ENCODE results near the gene CORT.

The CORT gene

DNA sequence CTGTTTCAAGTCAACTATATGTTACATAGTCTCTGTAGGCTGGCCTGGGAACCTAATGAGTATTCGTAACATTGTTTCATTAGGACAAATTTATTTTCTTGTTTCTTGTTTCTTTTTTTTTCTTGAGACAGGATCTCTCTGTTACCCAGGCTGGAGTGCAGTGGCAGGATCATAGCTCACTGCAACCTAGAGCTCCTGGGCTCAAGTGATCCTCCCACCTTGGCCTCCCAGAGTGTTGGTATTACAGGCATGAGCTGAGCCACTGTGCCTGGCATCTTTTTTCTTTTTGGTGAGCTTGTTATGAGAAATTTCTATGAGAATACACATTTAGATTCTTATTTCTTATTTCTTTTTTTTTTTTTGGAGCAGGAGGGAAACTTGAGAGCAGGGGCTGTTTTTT lies 12.8 kb upstream of the CORT start:
- Histone ChIP-seq H4K12ac (ENCODE audit: low read depth, low read length) (no peak overlapping the region), H2BK12ac (ENCODE audit: low read length) (no peak overlapping the region), H3K9me3 (ENCODE audit: insufficient read depth, low read depth, low read length) (no peaks in the 10 kb centered on the region), H4K91ac (ENCODE audit: low read depth, low read length) (no peak overlapping the region), H3K27me3 (ENCODE audit: insufficient read depth, low read length) (no peaks in the 10 kb centered on the region), H2AFZ (ENCODE audit: insufficient read depth, low read length, poor library complexity) (no peak overlapping the region), H2AK5ac (ENCODE audit: low read length) (no peak overlapping the region), H3K4me2 (ENCODE audit: low read length) (no peak overlapping the region), H3K79me2 (ENCODE audit: control insufficient read depth, insufficient read depth, low read length, poor library complexity) (no peaks in the 10 kb centered on the region), H3K23ac (ENCODE audit: low read length) (no peak overlapping the region), H3K4ac (ENCODE audit: low read depth, low read length) (no peak overlapping the region), H2BK5ac (ENCODE audit: low read depth, low read length, poor library complexity) (no peak overlapping the region), H3K18ac (ENCODE audit: low read length) (no peak overlapping the region), H3K4me3 (ENCODE audit: low read depth, low read length) (no peak overlapping the region), H2BK120ac (ENCODE audit: insufficient read depth, low read length, poor library complexity) (no peak overlapping the region), H3K36me3 (ENCODE audit: control insufficient read depth in 1 of 2, insufficient read depth in 2 of 2, low read length in 2 of 2) (peaks cover 0 to 2% of the 10 kb centered on the region in 2 experiments), H3K79me1 (ENCODE audit: low read length) (no peaks in the 10 kb centered on the region), H4K8ac (ENCODE audit: low read depth, low read length) (no peak overlapping the region), H3K14ac (ENCODE audit: low read length) (no peak overlapping the region), H3K4me1 (ENCODE audit: control insufficient read depth in 1 of 2, insufficient read depth in 2 of 2, low read length in 2 of 2) (peaks cover 3 to 4% of the 10 kb centered on the region in 2 experiments), H3K27ac (ENCODE audit: low read depth, low read length) (no peak overlapping the region), H3K9ac (ENCODE audit: low read length) (no peak overlapping the region)
- WGBS (ENCODE audit: extremely low coverage, insufficient coverage, insufficient read length), result no CpG with 5 or more reads among the region's 1 CpG
- DNase-seq, result no peak

DNA sequence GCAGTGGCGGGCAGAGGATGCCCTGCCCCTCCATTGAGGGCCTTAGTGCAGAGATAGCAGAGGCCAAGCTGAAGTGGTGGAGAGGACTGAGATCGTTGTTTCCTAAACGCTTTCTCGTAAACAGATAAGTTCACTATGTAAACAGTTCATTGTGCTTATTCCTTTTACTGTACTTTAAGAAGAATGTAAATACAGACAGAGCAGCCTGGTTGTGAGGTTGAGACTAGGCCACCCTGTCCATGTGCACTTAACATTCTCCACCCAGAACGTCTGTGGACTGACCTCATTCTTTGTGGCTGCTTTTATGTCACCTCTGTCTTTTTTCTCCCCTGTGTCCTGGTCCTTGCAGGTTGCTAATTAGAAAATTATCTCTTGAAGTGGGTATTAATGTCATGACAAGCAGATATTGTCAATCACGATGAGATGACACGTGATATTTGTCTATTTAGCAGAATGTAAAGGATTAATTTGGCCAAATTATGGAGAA lies 11.1 kb upstream of the CORT start:
- H3K79me1 ChIP-seq (ENCODE audit: low read length), result no peaks in the 10 kb centered on the region
- H3K36me3 ChIP-seq (ENCODE audit: control insufficient read depth in 1 of 2, insufficient read depth in 2 of 2, low read length in 2 of 2), result peaks cover 0 to 2% of the 10 kb centered on the region in 2 experiments
- H2AFZ ChIP-seq (ENCODE audit: insufficient read depth, low read length, poor library complexity), result no peak overlapping the region
- H3K4me3 ChIP-seq (ENCODE audit: low read depth, low read length), result no peak overlapping the region
- no peak overlapping the region for H4K8ac ChIP-seq (ENCODE audit: low read depth, low read length)
- H2BK12ac ChIP-seq (ENCODE audit: low read length), result no peak overlapping the region
- H3K9me3 ChIP-seq (ENCODE audit: insufficient read depth, low read depth, low read length), result no peaks in the 10 kb centered on the region
- peaks cover 3 to 4% of the 10 kb centered on the region in 2 experiments for H3K4me1 ChIP-seq (ENCODE audit: control insufficient read depth in 1 of 2, insufficient read depth in 2 of 2, low read length in 2 of 2)
- H3K18ac ChIP-seq (ENCODE audit: low read length), result no peak overlapping the region
- no CpG with 5 or more reads among the region's 7 CpGs for WGBS (ENCODE audit: extremely low coverage, insufficient coverage, insufficient read length)
- no peak overlapping the region for H3K27ac ChIP-seq (ENCODE audit: low read depth, low read length)
- H3K23ac ChIP-seq (ENCODE audit: low read length), result no peak overlapping the region
- H2AK5ac ChIP-seq (ENCODE audit: low read length), result no peak overlapping the region
- no peak overlapping the region for H2BK5ac ChIP-seq (ENCODE audit: low read depth, low read length, poor library complexity)
- H4K12ac ChIP-seq (ENCODE audit: low read depth, low read length), result no peak overlapping the region
- DNase-seq, result no peak
- H4K91ac ChIP-seq (ENCODE audit: low read depth, low read length), result no peak overlapping the region
- no peaks in the 10 kb centered on the region for H3K79me2 ChIP-seq (ENCODE audit: control insufficient read depth, insufficient read depth, low read length, poor library complexity)
- no peak overlapping the region for H2BK120ac ChIP-seq (ENCODE audit: insufficient read depth, low read length, poor library complexity)
- no peaks in the 10 kb centered on the region for H3K27me3 ChIP-seq (ENCODE audit: insufficient read depth, low read length)
- H3K4ac ChIP-seq (ENCODE audit: low read depth, low read length), result no peak overlapping the region
- H3K14ac ChIP-seq (ENCODE audit: low read length), result no peak overlapping the region
- H3K4me2 ChIP-seq (ENCODE audit: low read length), result no peak overlapping the region
- no peak overlapping the region for H3K9ac ChIP-seq (ENCODE audit: low read length)

DNA sequence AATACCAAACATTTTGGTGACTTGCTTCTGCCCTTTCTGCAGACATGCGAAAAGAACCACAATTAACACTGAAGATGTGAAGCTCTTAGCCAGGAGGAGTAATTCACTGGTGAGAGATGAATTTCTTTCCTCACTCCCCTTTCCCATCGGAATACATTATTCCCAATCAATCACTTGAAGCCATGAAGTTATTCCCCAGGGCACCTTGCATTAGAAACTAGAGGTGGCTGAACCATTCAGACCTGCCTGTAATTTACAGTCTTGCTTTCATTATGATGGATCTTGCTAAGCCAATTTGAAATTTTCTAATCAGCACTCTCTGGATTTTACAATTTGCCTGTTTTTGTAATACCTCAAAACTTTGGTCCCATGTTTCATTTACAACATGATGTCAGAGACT lies 9.5 kb upstream of the CORT start:
- Histone ChIP-seq H3K27me3 (ENCODE audit: insufficient read depth, low read length) (no peaks in the 10 kb centered on the region), H3K14ac (ENCODE audit: low read length) (no peak overlapping the region), H4K8ac (ENCODE audit: low read depth, low read length) (no peak overlapping the region), H4K91ac (ENCODE audit: low read depth, low read length) (no peak overlapping the region), H3K4ac (ENCODE audit: low read depth, low read length) (no peak overlapping the region), H3K79me2 (ENCODE audit: control insufficient read depth, insufficient read depth, low read length, poor library complexity) (no peaks in the 10 kb centered on the region), H3K79me1 (ENCODE audit: low read length) (no peaks in the 10 kb centered on the region), H3K9me3 (ENCODE audit: insufficient read depth, low read depth, low read length) (no peaks in the 10 kb centered on the region), H3K4me3 (ENCODE audit: low read depth, low read length) (no peak overlapping the region), H2BK120ac (ENCODE audit: insufficient read depth, low read length, poor library complexity) (no peak overlapping the region), H3K27ac (ENCODE audit: low read depth, low read length) (no peak overlapping the region), H3K9ac (ENCODE audit: low read length) (no peak overlapping the region), H2BK5ac (ENCODE audit: low read depth, low read length, poor library complexity) (no peak overlapping the region), H3K4me2 (ENCODE audit: low read length) (no peak overlapping the region), H3K36me3 (ENCODE audit: control insufficient read depth in 1 of 2, insufficient read depth in 2 of 2, low read length in 2 of 2) (peaks cover 0 to 2% of the 10 kb centered on the region in 2 experiments), H3K23ac (ENCODE audit: low read length) (no peak overlapping the region), H3K18ac (ENCODE audit: low read length) (no peak overlapping the region), H2BK12ac (ENCODE audit: low read length) (no peak overlapping the region), H2AK5ac (ENCODE audit: low read length) (no peak overlapping the region), H3K4me1 (ENCODE audit: control insufficient read depth in 1 of 2, insufficient read depth in 2 of 2, low read length in 2 of 2) (peaks cover 3 to 4% of the 10 kb centered on the region in 2 experiments), H4K12ac (ENCODE audit: low read depth, low read length) (no peak overlapping the region), H2AFZ (ENCODE audit: insufficient read depth, low read length, poor library complexity) (no peak overlapping the region)
- no CpG with 5 or more reads among the region's 2 CpGs for WGBS (ENCODE audit: extremely low coverage, insufficient coverage, insufficient read length)
- no peak for DNase-seq

DNA sequence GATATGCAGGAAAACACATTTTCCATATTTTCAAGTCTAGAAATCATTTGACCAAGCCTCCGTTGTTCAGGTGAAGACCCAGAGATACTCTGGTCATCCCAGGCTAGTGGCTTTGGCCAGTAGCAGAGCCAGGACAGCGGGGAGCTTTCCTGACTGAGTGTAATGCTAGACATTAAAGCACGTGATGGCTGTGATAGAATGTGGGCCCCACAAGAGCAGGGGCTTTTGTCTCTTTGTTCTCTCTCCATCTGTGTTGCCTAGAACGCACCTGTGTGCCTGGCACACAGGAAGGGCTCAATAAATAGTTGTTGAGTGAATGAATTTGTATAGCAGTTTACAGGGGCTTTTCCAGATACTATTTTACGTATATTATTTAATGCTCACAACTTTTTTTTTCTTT lies 9.0 kb upstream of the CORT start:
- Histone ChIP-seq H3K18ac (ENCODE audit: low read length) (no peak overlapping the region), H4K12ac (ENCODE audit: low read depth, low read length) (no peak overlapping the region), H3K4me2 (ENCODE audit: low read length) (no peak overlapping the region), H3K79me1 (ENCODE audit: low read length) (no peaks in the 10 kb centered on the region), H2AFZ (ENCODE audit: insufficient read depth, low read length, poor library complexity) (no peak overlapping the region), H3K4me1 (ENCODE audit: control insufficient read depth in 1 of 2, insufficient read depth in 2 of 2, low read length in 2 of 2) (peaks cover 3 to 4% of the 10 kb centered on the region in 2 experiments), H3K36me3 (ENCODE audit: control insufficient read depth in 1 of 2, insufficient read depth in 2 of 2, low read length in 2 of 2) (peaks cover 0 to 2% of the 10 kb centered on the region in 2 experiments), H3K4me3 (ENCODE audit: low read depth, low read length) (no peak overlapping the region), H3K27me3 (ENCODE audit: insufficient read depth, low read length) (no peaks in the 10 kb centered on the region), H3K79me2 (ENCODE audit: control insufficient read depth, insufficient read depth, low read length, poor library complexity) (no peaks in the 10 kb centered on the region), H3K23ac (ENCODE audit: low read length) (no peak overlapping the region), H2AK5ac (ENCODE audit: low read length) (no peak overlapping the region), H3K27ac (ENCODE audit: low read depth, low read length) (no peak overlapping the region), H2BK120ac (ENCODE audit: insufficient read depth, low read length, poor library complexity) (no peak overlapping the region), H2BK12ac (ENCODE audit: low read length) (no peak overlapping the region), H3K9me3 (ENCODE audit: insufficient read depth, low read depth, low read length) (no peaks in the 10 kb centered on the region), H4K8ac (ENCODE audit: low read depth, low read length) (no peak overlapping the region), H2BK5ac (ENCODE audit: low read depth, low read length, poor library complexity) (no peak overlapping the region), H3K4ac (ENCODE audit: low read depth, low read length) (no peak overlapping the region), H4K91ac (ENCODE audit: low read depth, low read length) (no peak overlapping the region), H3K9ac (ENCODE audit: low read length) (no peak overlapping the region), H3K14ac (ENCODE audit: low read length) (no peak overlapping the region)
- no peak for DNase-seq
- no CpG with 5 or more reads among the region's 5 CpGs for WGBS (ENCODE audit: extremely low coverage, insufficient coverage, insufficient read length)
